GDM1 (cell line): ENCODE data around the gene RFTN1.

Experiments used
- DNase-seq: peaks from one replicate; lab custom pipeline; 2025; lab: John Stamatoyannopoulos, UW

Gene RFTN1

DNA sequence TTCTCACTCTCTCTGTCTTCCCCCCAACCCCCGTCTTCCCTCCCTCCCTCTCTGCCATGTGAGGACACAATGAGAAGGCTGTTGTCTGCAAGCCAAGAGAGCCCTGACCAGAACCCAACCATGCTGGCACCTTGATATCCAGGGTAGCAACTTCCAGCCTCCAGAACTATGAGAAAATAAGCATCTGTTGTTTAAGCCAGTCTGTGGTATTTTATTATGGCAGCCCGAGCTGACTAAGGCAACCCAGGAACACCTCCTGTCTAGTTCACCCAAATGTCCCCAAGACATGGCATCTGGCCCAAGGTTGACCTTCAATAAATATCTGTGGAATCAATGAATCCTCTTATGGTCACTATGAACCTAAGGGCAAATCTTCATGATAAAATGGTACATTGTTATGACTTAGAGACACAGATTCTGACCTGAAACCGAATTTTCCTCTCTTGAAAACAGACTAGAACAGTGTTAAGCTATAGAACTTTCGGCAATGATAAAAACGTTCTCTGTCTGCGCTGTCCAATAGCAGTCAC is 26.5 kb downstream of the RFTN1 start:
- DNase-seq: no peak

DNA sequence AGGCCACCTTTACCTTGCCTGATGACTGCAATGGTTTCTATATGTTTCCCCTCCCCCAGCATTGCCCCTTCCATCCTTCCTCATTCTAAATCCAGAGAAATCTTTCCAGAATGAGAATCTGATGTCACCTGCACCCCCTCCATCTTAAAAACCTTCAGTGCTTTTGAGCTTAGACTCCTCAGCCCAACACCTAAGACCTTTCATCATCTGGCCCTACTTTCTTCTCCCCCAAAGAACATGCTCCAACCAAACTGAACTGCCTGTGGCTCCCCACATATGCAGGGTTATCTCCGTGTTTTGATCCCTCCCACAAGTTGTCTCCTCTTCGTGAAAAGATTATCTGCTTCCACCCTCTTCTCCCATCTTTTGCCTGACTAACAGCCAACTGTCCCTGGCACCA is 27.3 kb downstream of the RFTN1 start:
- no peak for DNase-seq

DNA sequence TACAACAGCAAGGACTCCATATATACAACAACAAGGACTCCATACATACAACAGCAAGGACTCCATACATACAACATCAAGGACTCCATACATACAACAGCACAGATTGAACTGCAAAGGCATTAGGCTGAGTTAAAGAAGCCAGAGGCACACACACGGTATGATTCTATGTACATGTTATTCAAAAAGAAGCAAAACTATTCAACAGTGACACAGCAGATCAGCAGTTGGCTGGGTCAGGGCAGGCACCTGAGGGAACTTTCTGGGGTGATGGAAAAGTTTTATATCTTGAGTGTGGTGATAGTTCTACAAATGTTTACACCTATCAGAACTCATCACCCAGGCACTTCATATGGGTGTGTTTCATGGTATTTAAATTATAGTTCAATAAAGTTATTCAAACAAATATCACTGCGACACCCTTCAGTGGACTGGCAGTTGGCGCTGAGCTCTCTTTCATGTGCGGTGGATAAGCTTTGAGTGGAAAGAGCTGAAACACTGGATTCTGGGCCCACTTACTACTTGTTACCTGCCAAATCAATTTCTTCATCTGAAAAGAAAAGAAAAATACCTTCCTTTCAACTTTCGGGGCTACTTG is 28.0 kb downstream of the RFTN1 start:
- DNase-seq: no peak

DNA sequence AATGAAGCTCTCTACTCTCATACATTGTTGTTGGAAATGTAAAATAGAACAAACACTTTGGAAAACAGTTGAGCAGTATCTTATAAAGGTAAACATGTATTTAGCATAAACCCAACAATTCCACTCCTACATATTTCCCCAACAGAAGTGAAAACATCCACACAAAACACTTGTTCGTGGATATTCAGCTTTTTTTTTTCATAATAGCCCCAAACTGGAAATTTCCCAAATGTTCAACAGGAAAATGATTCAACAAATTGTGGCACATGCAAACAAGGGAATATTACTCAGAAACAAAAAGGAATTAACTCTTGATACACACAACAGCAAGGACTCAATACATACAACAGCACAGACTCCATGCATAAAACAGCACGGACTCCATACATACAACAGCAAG is 28.5 kb downstream of the RFTN1 start:
- no peak for DNase-seq

DNA sequence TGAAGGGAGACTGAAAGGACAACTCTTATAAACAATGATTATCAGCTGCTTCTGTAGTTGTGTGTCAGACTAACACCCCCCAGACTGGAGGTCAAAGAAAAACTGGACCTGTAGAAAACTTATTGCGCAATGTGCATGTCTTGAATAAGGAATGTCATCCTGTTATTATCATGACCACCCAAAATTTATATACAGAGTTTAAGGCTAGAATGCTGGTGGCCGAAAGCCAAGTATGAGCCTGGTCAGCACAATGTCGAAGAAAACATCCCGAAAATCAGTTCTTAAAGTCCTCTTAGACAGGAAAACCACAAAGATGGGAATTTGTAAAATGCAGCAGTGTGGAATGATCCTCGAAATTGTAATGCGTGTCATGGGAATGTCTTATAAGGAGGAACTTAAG is 29.3 kb downstream of the RFTN1 start:
- no peak for DNase-seq

DNA sequence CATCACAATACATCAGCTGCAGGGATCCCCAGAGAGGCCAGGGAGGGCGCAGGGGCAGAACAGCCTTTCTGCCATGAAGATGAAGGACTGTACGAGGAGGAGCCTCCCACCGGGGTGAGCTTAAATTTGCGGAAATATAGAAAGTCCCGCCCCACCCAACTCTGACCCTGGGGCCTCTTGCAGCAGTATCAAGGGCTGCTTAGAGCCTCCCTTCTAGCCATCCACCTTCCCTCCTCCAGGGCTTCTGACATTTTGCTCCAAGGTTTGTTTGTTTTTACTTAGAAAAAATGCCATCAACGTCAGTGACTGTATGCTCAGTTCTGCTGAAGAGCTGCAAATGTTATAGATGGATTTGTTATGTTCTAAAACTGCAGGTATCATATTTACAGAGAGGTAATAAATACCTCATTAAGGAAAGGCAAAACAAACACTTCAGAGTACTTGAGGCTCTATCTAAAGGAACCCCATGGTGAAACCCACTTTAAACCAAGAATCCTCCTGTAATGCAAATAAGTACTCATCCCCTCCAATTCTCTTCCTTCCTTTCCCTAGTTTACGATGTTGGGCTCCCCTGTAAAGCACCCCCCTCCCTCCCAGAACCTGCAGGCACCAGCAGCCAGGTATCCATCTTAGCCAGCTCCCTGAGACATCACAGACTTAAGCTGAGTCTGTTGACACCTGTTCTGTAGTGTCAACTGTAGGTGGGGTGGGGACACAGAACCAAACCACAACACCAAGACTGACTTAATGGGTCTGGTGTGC is 30.5 kb downstream of the RFTN1 start:
- no peak for DNase-seq

DNA sequence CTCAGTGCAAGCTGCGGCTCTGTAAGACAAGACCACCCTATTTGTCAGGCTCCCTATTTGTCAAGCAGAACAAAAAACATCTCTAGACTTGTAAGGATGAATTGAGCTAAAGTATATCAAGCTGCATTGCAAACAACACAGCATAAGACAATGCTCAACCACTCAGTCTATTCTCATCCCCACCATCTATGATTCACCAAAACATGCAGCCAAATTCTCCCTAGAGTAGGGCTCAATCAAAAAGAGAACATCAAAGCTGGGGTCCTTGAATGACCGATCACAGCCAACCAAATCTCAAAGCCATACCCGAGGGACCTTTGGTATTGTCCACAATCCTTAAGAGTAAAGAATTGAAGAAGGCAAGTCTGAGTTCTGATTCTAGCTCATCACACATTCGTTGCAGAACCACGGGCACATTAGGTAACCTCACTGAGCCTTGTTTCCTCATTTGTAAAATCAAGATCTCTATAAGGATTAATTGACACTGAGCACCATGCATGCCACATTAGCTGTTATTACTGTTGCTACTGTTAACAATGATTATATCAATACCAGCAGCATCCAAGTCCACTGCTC is 31.2 kb downstream of the RFTN1 start:
- DNase-seq: no peak

DNA sequence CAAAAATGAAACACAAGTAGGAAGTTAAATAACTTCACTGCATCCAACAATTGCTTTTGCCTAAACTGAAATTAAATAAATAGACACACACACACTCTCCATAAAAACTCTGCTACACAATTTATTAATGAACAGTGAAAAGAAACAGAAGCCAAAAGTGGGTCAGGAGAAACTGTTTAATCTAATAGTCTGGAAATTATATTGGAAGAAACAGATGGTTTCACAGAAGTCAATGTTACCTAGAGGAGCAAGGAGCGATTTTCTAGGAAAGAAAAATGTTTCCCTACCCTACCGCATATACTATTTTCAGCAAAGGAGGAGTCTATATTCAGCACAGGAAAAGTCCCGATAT is 32.0 kb downstream of the RFTN1 start:
- DNase-seq: no peak

DNA sequence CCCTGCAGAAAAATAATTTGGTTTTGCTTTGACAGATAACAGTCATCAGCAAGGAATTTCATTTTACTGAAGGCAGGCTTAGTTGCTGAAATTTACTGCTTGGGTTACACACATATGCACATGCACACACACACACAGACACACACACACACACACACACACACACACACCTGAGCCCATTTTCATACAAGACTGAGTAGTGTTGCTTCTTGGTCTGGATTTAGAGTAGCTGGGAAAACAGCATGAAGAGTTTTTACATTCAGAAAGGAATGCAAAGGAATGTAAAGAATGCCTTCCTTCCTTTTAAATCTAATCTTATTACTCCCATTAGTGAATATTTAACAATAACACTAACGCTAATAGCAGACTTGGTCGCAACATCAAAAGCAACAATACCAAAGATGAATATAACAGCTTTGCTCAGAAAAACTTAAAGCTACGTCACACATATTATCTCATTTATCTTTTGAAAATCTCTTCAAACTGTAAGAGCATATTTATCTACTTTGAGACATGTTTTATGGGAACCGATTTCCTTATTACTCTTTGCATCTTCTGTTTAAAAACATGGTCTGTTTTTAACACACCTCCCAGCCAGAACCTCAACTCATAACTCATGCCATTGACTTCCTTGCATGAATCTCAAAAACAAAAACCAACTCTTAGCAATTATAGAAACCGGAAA is 32.5 kb downstream of the RFTN1 start:
- DNase-seq: no peak

DNA sequence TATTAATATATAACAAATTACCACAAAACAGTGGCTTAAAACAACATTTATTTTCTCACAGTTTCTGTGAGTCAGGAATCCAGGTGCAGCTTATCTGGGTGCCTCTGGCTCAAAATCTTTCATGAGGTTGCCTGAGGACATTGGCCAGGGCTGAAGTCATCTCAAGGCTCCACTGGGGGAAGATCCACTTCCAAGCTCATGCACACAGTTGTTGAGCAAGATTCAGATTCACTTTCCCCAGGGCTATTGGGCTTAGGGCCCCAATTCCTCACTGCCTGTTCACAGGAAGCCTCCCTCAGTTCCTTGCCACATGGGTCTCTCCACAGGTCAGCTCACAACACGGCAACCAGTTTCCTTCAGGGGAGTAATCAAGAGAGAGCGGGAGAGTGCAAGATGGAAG is 35.0 kb downstream of the RFTN1 start:
- DNase-seq: no peak

DNA sequence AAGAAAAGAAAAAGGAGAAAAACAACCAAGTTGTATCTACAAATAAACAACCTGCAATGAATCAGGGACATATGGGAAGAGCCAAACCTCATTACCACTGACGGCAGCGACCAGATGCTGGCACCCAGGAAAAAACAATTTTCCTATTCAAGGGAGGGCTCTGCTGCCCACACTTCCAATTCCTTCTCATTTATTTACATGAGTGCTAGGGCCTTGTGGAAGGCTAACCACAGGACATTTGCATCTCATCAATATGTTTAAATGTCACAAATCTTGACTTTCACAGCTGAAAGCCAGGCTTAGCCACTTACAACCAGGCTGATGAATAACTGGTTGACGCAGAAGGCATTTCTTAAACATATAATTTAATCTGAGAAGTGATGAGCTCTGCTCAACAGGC is 36.0 kb downstream of the RFTN1 start:
- no peak for DNase-seq

DNA sequence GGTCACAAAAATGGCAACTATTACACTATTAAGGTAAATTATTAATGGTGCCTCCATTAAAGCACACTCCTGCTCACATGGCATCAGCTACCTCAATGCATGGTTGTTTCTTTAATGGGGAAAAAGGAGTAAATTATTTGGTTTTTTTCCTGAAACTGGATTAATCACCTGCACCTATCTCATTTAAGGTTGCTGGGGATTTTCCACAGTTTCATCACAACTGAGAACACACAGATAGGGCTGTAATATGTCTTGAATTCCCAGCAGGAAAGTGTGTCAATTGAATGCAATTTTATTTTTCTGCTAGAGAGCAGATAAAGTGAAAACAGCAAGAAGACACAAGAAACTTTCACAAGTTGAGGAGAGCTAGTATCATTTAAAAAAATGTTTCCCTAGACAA is 36.4 kb downstream of the RFTN1 start:
- no peak for DNase-seq

DNA sequence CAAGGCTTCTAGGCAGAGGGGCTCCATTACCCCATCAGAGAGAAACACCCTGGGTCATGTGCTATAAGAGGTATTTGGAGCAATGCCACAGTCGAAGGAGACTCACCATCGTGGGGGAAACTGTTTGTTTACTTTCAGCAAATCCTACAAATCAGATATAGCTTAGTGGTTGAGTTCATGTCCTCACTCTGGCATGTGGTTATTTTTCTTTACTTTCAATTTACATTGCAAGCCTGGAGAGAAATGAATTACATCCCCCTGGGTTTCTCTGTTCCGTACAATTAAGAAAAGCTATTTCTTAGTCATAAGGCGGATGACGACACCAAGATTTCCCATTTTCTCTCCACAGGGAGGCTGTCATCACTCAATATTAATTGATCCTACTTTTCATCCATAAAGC is 36.9 kb downstream of the RFTN1 start:
- DNase-seq: no peak

DNA sequence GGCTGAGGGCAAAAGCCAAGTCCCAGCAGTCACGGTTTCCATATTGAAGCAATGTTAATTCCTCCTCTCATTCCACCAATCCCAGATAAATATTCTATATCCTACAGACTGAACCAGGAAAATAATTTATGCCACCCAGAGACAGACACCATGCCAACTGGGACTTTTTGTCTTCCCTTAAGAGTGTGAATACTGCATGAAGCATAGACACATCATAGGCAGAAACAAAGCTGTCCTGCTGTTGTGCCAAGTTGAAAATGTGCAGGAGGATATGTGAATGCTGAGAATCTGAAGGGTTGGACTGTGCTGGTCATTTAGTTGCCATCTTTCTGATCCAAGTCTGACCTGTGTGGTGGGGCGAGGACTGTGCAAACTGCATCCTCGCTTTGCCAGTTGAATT is 37.7 kb downstream of the RFTN1 start:
- no peak for DNase-seq

DNA sequence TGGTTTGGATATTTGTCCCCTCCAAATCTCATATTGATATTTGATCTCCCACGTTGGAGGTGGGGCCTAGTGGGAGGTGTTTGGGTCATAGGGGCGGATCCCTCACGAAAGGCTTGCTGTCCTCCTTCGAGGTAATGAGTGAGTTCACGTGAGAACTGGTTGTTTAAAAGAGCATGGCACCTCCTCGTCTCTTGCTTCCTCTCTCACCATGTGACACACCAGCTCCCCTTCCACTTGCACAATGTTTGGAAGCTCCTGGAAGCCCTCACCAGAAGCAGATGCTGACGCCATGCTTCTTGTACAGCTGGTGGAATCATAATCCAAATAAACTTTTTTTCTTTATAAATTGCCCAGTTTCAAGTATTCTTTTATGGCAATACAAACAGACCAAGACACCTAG is 38.6 kb downstream of the RFTN1 start:
- DNase-seq: no peak

DNA sequence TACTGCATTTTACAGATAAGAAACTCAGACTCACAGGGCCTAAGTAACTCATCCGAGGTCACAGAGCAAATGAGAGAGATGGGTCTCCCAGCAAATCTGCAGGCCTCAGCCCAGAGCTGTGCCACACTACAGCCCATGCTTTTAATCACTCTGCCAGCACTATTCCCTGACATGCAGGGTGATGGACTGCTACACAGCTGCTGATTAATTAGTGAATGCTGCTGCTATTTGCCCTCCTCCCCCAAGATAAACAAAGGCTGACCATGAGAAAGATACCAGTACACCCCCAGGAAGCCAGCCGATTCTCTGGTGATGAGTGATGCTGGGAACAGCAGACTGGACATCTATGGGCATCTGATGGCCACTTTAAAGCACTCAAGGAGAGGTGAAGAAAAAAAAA is 39.3 kb downstream of the RFTN1 start:
- no peak for DNase-seq

DNA sequence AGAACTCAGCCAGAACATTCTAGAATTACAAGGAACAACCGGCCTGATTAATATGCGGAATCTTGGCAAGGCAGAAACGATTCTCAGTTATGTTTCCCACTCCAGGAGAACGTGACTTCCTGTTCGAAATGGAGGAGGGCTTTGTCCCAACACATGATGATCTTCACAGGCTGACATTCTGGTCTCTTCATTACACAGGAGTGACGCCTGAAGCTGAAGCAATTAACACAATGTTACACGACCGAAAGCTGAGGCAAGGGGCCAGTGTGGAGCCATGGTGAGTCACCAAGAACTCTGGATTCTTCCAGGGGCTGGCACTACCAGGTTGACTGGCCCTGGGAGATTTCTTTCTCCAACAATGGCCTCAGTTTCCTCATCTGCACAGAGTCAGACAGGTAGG is 40.9 kb downstream of the RFTN1 start:
- no peak for DNase-seq

DNA sequence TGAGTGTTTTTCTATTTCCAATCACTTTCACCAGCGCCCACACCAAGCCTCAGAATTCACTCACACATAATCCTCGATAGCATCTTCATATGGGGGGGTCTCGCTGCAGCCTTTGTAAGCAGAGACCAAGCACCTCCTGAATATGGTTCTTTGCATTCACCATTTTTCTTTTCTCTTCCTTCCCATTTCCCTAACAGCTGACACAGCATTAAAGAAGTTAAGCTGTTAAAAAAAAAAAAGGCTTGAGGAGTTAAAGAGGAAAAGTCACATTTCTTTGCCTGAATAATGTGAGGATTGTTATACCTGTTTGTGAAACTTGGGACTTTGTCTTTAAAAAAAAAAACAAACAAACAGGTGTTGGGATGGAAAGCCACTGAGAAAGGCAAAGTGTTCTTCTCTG is 41.6 kb downstream of the RFTN1 start:
- DNase-seq: no peak

DNA sequence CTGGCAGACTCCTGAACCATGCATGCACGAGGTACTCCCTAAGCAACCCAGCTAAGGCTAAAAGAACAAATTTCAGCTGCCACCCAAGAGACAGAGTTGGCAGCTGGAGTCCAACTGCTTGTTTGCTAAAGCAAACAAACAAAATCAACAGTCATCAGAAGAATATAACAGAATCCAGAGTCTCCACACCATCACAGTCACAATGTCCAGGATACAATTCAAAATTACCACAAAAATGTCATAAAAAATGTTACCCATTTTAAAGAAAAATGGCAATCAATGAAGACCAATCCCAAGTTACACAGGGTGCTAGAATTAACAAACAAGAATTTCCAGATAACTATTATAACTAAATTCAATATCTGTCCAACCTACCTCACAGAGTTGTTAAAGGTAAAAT is 42.9 kb downstream of the RFTN1 start:
- no peak for DNase-seq

DNA sequence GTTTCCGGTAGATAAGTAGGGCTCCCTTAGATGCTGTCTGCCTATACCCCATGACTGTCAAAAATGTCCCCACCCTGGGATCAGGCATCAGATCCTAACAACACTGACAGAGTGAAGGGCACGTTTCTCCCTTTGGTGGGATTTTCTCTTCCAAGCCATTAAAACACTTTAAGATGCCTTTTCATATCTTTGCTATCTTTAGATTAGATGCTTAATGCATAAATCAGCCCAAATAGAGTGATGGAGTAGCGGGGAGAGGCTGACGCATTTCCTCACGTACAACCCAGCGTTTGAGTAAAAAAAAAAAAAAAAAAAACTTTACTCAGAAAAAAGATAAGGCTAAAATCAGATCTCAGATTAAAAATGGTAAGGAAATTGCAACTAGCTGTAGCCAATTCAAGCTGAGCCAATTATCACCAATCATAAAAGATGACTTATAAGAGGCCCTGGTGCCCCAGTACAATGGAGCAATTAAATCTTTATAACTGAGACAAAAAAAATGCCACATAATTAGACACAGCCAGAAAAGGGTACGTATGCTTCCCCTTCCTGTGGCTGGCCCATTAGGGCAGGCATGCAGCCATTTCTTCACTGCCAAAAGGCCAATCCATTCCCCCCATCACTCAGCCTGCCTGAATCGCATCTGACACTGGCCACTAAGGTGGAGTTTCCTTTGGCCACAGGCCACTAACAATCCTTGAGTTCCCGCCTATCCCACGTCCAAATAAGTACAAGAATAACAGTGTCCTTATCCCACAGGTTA is 45.0 kb downstream of the RFTN1 start:
- no peak for DNase-seq

DNA sequence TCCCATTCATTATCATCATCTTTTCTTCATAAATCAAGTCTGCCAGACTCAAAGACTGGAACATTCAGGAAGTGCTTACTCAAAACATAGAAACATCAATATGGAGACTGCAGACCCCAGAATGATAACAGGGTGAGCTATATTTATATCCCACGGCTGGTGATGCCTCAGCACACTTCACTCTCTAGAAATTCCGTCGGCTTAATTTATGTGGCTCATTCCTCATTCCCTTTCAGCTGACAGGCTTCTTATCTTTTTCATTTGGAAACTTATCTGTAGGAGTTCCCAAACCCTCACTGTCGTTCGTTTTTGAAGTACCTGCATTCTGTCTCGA is 45.5 kb downstream of the RFTN1 start:
- DNase-seq: no peak

DNA sequence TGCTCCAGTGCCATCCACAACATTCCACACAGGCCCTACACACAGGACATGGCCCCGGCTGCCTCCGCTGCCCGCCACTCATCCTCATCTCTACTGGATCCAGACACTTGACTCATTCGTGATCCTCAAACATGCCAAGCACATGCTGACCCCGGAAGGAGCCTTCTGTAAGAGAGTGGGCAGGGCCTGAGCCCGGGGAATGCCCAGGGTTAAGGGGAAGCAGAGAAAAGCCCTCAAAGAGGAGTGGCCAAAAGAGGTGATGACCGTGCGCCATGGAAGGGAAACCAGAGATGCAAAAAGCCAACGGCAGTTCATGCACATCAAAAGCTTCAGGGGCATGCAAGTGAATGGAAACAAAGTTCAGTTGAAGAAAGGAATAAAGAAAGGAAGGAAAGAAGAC is 46.1 kb downstream of the RFTN1 start:
- no peak for DNase-seq
